Smooth muscle cell (in vitro differentiated cells): ENCODE results near the gene TNN. TPM values are rescaled to one million over a fixed set of nuclear protein-coding genes. Genes with fewer than 3 reads are reported as not detected.

Experiments
- DNase-seq: peaks from one replicate; lab custom pipeline; 2025; ENCODE audit not compliant: unreplicated experiment; lab: John Stamatoyannopoulos, UW
- H2AFZ ChIP-seq: fragments of 200-600 bp; sonication (generic); 2 replicates; pipeline ENCODE4 v1.6.0; 2016; ENCODE audit warnings: antibody characterized with exemption, low read depth, mild to moderate bottlenecking
- H3F3A ChIP-seq: fragments of 200-600 bp; sonication (generic); 2 replicates; pipeline ENCODE4 v1.6.0; 2017; ENCODE audit warnings: antibody characterized with exemption, low read depth
- H3K27ac ChIP-seq: fragments of 200-600 bp; sonication (generic); 2 replicates; pipeline ENCODE4 v1.5.1; 2016; ENCODE audit warnings: low read depth, mild to moderate bottlenecking
- H3K27me3 ChIP-seq: fragments of 200-600 bp; sonication (generic); 2 replicates; pipeline ENCODE4 v1.6.1; 2016; ENCODE audit warnings: low read depth, mild to moderate bottlenecking
- H3K36me3 ChIP-seq: fragments of 200-600 bp; sonication (generic); 2 replicates; pipeline ENCODE4 v1.5.1; 2016; ENCODE audit warnings: low read depth
- H3K4me1 ChIP-seq: fragments of 200-600 bp; sonication (generic); 2 replicates; pipeline ENCODE4 v1.5.1; 2016; ENCODE audit warnings: low read depth
- H3K4me2 ChIP-seq: fragments of 200-600 bp; sonication (generic); 2 replicates; pipeline ENCODE4 v1.6.0; 2016; ENCODE audit warnings: mild to moderate bottlenecking
- H3K4me3 ChIP-seq: fragments of 200-600 bp; sonication (generic); 2 replicates; pipeline ENCODE4 v1.5.1; 2016; ENCODE audit warnings: mild to moderate bottlenecking
- H3K79me2 ChIP-seq: fragments of 200-600 bp; sonication (generic); 2 replicates; pipeline ENCODE4 v1.6.0; 2016; ENCODE audit warnings: low read depth, mild to moderate bottlenecking
- H3K9ac ChIP-seq: fragments of 200-600 bp; sonication (generic); 2 replicates; pipeline ENCODE4 v1.6.0; 2016; ENCODE audit warnings: low read depth
- H3K9me3 ChIP-seq: fragments of 200-600 bp; sonication (generic); replicated peaks from 2 replicates; pipeline ENCODE4 v1.5.1; 2016; ENCODE audit warnings: low read depth
- H4K20me1 ChIP-seq: fragments of 200-600 bp; sonication (generic); 2 replicates; pipeline ENCODE4 v1.6.0; 2016; ENCODE audit warnings: low read depth
- CTCF ChIP-seq: fragments of 200-600 bp; sonication (generic); IDR thresholded peaks from 2 replicates; pipeline ENCODE4 v1.5.1; 2017; ENCODE audit warnings: borderline replicate concordance, mild to moderate bottlenecking, antibody characterized with exemption; ENCODE audit not compliant: insufficient read depth, poor library complexity, severe bottlenecking
- WGBS: methylation state at CpG from one replicate; pipeline ENCODE4 v1.1.7; 2016; ENCODE audit warnings: low lambda C conversion rate; 5-methylcytosine and 5-hydroxymethylcytosine counted together
- polyA plus RNA-seq: library from polyadenylated mRNA; unstranded; fragments of >200 nt; fragmentation: Nextera tagmentation; extraction: Ambion mirVana; gene quantifications from 2 replicates; pipeline ENCODE4 v1.2.1, GENCODE V29; 2016
- total RNA-seq: library from RNA; depleted of rRNA; stranded (reverse); fragments of >200 nt; gene quantifications from 2 replicates; pipeline ENCODE4 v1.2.3, GENCODE V29; 2014

The TNN gene
- total and polyA plus RNA-seq, 2 experiments from 2014 or later = 0.72 to 0.86 TPM

DNA sequence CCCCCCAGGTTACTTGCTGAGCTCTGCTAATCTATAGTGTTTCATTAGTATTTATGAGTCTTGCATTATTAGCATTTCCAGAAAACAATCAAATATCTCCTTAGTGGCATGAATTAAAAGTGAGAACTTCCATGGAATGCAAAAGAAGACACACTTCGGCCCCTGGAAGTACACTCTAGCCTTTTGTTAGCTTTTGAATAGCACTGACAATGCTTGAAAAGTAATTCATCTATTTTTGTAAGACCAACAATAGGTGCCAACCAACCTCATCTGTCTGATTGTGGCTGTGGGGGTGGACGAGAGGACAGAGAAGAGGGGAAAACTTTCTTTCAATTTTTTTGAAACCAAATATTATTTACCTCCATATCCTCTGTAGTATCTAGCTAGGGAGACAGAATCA lies 97.1 kb downstream of the TNN start:
- WGBS = 92% methylated on average over 2 of the region's 2 CpGs
- Histone ChIP-seq H3K27ac (no peak overlapping the region), H3K4me2 (no peak overlapping the region), H4K20me1 (no peaks in the 10 kb centered on the region), H3F3A (no peaks in the 10 kb centered on the region), H3K4me3 (no peak overlapping the region), H3K9me3 (no peaks in the 10 kb centered on the region), H3K36me3 (no peaks in the 10 kb centered on the region), H3K9ac (no peak overlapping the region), H3K27me3 (no peaks in the 10 kb centered on the region), H2AFZ (no peak overlapping the region), H3K79me2 (no peaks in the 10 kb centered on the region), H3K4me1 (no peaks in the 10 kb centered on the region)
- DNase-seq = no peak
- TF ChIP-seq CTCF = no peak

- no peaks in the 10 kb centered on the region for H3K36me3 ChIP-seq
These were observed 99.1 kb downstream of the TNN start for GRCh38 chr1:175166746-175167145.

DNA sequence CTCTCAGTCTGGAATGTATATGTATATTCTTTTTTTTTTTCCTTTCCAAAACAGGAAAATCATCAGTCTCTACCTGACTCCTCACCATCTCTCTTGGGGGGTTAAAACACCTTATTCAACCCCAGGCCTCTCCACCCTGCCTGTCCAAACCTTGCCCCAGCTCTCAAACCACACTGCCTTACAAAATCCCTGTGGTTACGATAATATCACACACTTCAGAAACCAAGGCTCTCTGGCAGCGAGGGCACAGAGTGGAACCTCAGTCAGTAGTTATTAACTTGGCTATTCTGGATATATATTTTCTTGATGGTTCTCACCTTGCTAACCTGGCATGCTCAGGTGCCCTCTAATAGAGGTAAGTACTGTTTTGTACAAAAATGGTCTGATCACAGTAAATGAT lies 100.2 kb downstream of the TNN start:
- H3K27ac ChIP-seq = no peak overlapping the region

More at GRCh38 chr1:175166746-175167145, 99.1 kb downstream of the TNN start:
- Histone ChIP-seq H3K4me2 (no peak overlapping the region), H3F3A (no peaks in the 10 kb centered on the region), H3K27ac (no peak overlapping the region), H3K4me1 (no peaks in the 10 kb centered on the region), H3K9ac (no peak overlapping the region), H2AFZ (no peak overlapping the region), H3K27me3 (no peaks in the 10 kb centered on the region), H4K20me1 (no peaks in the 10 kb centered on the region), H3K9me3 (no peaks in the 10 kb centered on the region), H3K79me2 (no peaks in the 10 kb centered on the region), H3K4me3 (no peak overlapping the region)
- WGBS = 96% methylated on average over 5 of the region's 5 CpGs
- DNase-seq = no peak
- no peak for TF ChIP-seq CTCF

More for the DNA sequence above, 100.2 kb downstream of the TNN start:
- Histone ChIP-seq H3K4me1 (no peaks in the 10 kb centered on the region), H4K20me1 (no peaks in the 10 kb centered on the region), H3K36me3 (no peaks in the 10 kb centered on the region), H3K79me2 (no peaks in the 10 kb centered on the region), H3F3A (no peaks in the 10 kb centered on the region), H3K9me3 (no peaks in the 10 kb centered on the region), H3K27me3 (no peaks in the 10 kb centered on the region), H3K9ac (no peak overlapping the region), H3K4me2 (no peak overlapping the region), H2AFZ (no peak overlapping the region), H3K4me3 (no peak overlapping the region)
- WGBS = 76% methylated on average over 2 of the region's 2 CpGs
- DNase-seq = no peak
- no peak for TF ChIP-seq CTCF
